BJ (cell line): ENCODE data around the gene DSTYK. TPM values are rescaled to one million over a fixed set of nuclear protein-coding genes. Genes with fewer than 3 reads are reported as not detected.
A peak's percentile ranks its signal among the peaks of the same experiment; 100 is the strongest.

Source experiments
- CTCF ChIA-PET: fragments of 350-600 bp; formaldehyde crosslinking; extraction: SDS; loops from one replicate; lab custom pipeline; 2021; ENCODE audit warnings: antibody characterized with exemption, inconsistent platforms; lab: Yijun Ruan, JAX
- POLR2A ChIA-PET: fragments of 300-600 bp; sonication (Branson Sonifier 250); formaldehyde crosslinking; extraction: SDS; loops from one replicate; lab custom pipeline; 2021; ENCODE audit warnings: antibody characterized with exemption; lab: Charles Lee
- DNase-seq: peaks from one replicate; pipeline ENCODE4 v3.0.0-alpha.2; 2011; ENCODE audit warnings: low read depth
- H3K27me3 ChIP-seq: 2 replicates; pipeline ENCODE4 v1.6.0; 2011; ENCODE audit warnings: low read length; ENCODE audit not compliant: control insufficient read depth, insufficient read depth
- H3K36me3 ChIP-seq: 2 replicates; pipeline ENCODE4 v1.5.1; 2011; ENCODE audit warnings: low read length; ENCODE audit not compliant: control insufficient read depth, insufficient read depth
- H3K4me3 ChIP-seq: 2 replicates; pipeline ENCODE4 v1.5.1; 2011; ENCODE audit warnings: low read depth, mild to moderate bottlenecking, control low read depth, low read length
- CTCF ChIP-seq: IDR thresholded peaks from 2 replicates; pipeline ENCODE4 v1.5.1; 2011; ENCODE audit warnings: low read depth, mild to moderate bottlenecking, control low read depth, inconsistent platforms, low read length, moderate library complexity; ENCODE audit not compliant: insufficient read depth
- polyA minus RNA-seq: library from RNA; depleted of rRNA, polyadenylated mRNA; stranded (reverse); fragments of >200 nt; gene quantifications from 2 replicates; pipeline ENCODE4 v1.2.3, GENCODE V29; 2011; rRNA and poly(A)+ RNA removed
- polyA plus RNA-seq: library from polyadenylated mRNA; depleted of rRNA; stranded (reverse); fragments of >200 nt; gene quantifications from 2 replicates; pipeline ENCODE4 v1.2.3, GENCODE V29; 2011; rRNA removed

DSTYK gene
- 9.7 and 11.5 TPM in 2 replicates for polyA plus RNA-seq
- 7.2 and 11.6 TPM in 2 replicates for polyA minus RNA-seq

GRCh38 chr1:205211169-205211838 is at the start of gene DSTYK:
Gene DSTYK (minus strand): TSS chr1:205211702. CDS start chr1:205211535, 167 bp downstream.
- POLR2A ChIA-PET, result no interaction called here
- Histone ChIP-seq H3K27me3 (no peaks in the 10 kb centered on the region), H3K4me3 (peak within 1 kb of the TSS; percentile 95), H3K36me3 (no peaks in the 10 kb centered on the region)
- peak; percentile 72 for DNase-seq
- no peak for TF ChIP-seq CTCF
- CTCF ChIA-PET, result interaction anchor here (1.3 to 1.8 kb wide), 2 partner anchors 12 to 52 kb away, joined by 4 to 6 read pairs; no protein-coding TSS in a partner anchor

GRCh38 chr1:205259998-205260397 is 48.5 kb upstream of the DSTYK start:
- CTCF ChIA-PET, result interaction anchor here (0.7 to 10.8 kb wide), 9 partner anchors 13 to 453 kb away, joined by 3 to 139 read pairs (median 16); partner anchors contain the start of gene TMCC2
- TF ChIP-seq CTCF, result no peak
- no peaks in the 10 kb centered on the region for H3K36me3 ChIP-seq
- DNase-seq, result no peak
- H3K27me3 ChIP-seq, result no peaks in the 10 kb centered on the region
- POLR2A ChIA-PET, result no interaction called here
- H3K4me3 ChIP-seq, result no peak overlapping the region

GRCh38 chr1:205259324-205259832 is 47.9 kb upstream of the DSTYK start:
- ChIA-PET POLR2A (no interaction called here), CTCF (interaction anchor here (0.6 to 10.8 kb wide), 10 partner anchors 13 to 452 kb away, joined by 3 to 139 read pairs (median 4); partner anchors contain the start of gene TMCC2)
- no peak for DNase-seq
- no peaks in the 10 kb centered on the region for H3K36me3 ChIP-seq
- H3K27me3 ChIP-seq, result no peaks in the 10 kb centered on the region
- no peak overlapping the region for H3K4me3 ChIP-seq
- no peak for TF ChIP-seq CTCF

- no peak for TF ChIP-seq CTCF
- ChIA-PET CTCF (interaction anchor here (0.6 to 10.8 kb wide), 11 partner anchors 14 to 452 kb away, joined by 3 to 139 read pairs (median 44); partner anchors contain the start of gene TMCC2), POLR2A (no interaction called here)
Observed at GRCh38 chr1:205258719-205259118, 47.2 kb upstream of the DSTYK start.

GRCh38 chr1:205258261-205258691 is 46.8 kb upstream of the DSTYK start:
- DNase-seq, result no peak
- ChIA-PET CTCF (interaction anchor here (0.6 to 10.8 kb wide), 11 partner anchors 13 to 451 kb away, joined by 3 to 139 read pairs (median 44); partner anchors contain the start of gene TMCC2), POLR2A (no interaction called here)

More at GRCh38 chr1:205258719-205259118, 47.2 kb upstream of the DSTYK start:
- DNase-seq, result no peak
- H3K27me3 ChIP-seq, result no peaks in the 10 kb centered on the region
- H3K4me3 ChIP-seq, result no peak overlapping the region
- H3K36me3 ChIP-seq, result no peaks in the 10 kb centered on the region

More at GRCh38 chr1:205258261-205258691, 46.8 kb upstream of the DSTYK start:
- no peaks in the 10 kb centered on the region for H3K36me3 ChIP-seq
- TF ChIP-seq CTCF, result no peak
- H3K4me3 ChIP-seq, result no peak overlapping the region
- no peaks in the 10 kb centered on the region for H3K27me3 ChIP-seq
